H1 (cell line): ENCODE results near the gene NINJ2. TPM values are rescaled to one million over a fixed set of nuclear protein-coding genes. Genes with fewer than 3 reads are reported as not detected.

Experiments
- CTCF ChIA-PET: fragments of 300-600 bp; sonication (Branson Sonifier 250); formaldehyde crosslinking; loops from one replicate; lab custom pipeline; 2021; ENCODE audit not compliant: partially characterized antibody; lab: Charles Lee
- POLR2A ChIA-PET: fragments of 300-600 bp; sonication (Branson Sonifier 250); formaldehyde crosslinking; loops from one replicate; lab custom pipeline; 2021; ENCODE audit warnings: inconsistent platforms; ENCODE audit not compliant: partially characterized antibody; lab: Charles Lee
- DNase-seq, 2 experiments: peaks; one replicate each; pipeline versions ENCODE4 v3.0.0 to v3.0.0-alpha.2; 2010 to 2022; ENCODE audit warnings: low spot score in 2 of 2, low read depth in 1 of 2, mixed read lengths in 1 of 2
- FAIRE-seq: peaks from 2 replicates; lab custom pipeline; 2011; peaks lifted over from hg19 to GRCh38; lab: Jason Lieb, UNC
- H2AFZ ChIP-seq: 2 replicates; pipeline ENCODE4 v1.8.1; 2012; ENCODE audit warnings: low read length, inconsistent platforms
- H2AK5ac ChIP-seq: 2 replicates; pipeline ENCODE4 v1.6.1; 2013; ENCODE audit warnings: low read depth, low read length
- H2BK120ac ChIP-seq: replicated peaks from 2 replicates; pipeline ENCODE3; 2013; ENCODE audit warnings: low read depth, low read length, inconsistent platforms
- H2BK12ac ChIP-seq: 2 replicates; pipeline ENCODE4 v1.6.1; 2013; ENCODE audit warnings: low read depth, low read length
- H2BK15ac ChIP-seq: 2 replicates; pipeline ENCODE4 v1.6.1; 2013; ENCODE audit warnings: low read length
- H2BK20ac ChIP-seq: 2 replicates; pipeline ENCODE4 v1.6.1; 2013; ENCODE audit warnings: low read length
- H2BK5ac ChIP-seq: 2 replicates; pipeline ENCODE4 v1.6.1; 2013; ENCODE audit warnings: low read depth, low read length
- H3K14ac ChIP-seq: 2 replicates; pipeline ENCODE4 v1.6.1; 2013; ENCODE audit warnings: inconsistent platforms; ENCODE audit not compliant: insufficient read length
- H3K18ac ChIP-seq: 2 replicates; pipeline ENCODE4 v1.6.1; 2013; ENCODE audit warnings: low read length; ENCODE audit errors: extremely low read depth
- H3K23ac ChIP-seq: 2 replicates; pipeline ENCODE4 v1.6.1; 2013; ENCODE audit warnings: inconsistent platforms; ENCODE audit not compliant: insufficient read length
- H3K23me2 ChIP-seq: 2 replicates; pipeline ENCODE4 v1.6.1; 2013; ENCODE audit warnings: low read depth, low read length
- H3K27ac ChIP-seq: 2 replicates; pipeline ENCODE4 v1.6.1; 2011; ENCODE audit warnings: low read depth, low read length, inconsistent platforms
- H3K27me3 ChIP-seq, 4 experiments: replicated peaks in 1 of 4; 1 replicate in 1 of 4; 2 replicates in 3 of 4; pipeline versions ENCODE4 v1.6.1 to v1.8.1; 2011 to 2013; ENCODE audit warnings: low read length in 3 of 4, mild to moderate bottlenecking in 3 of 4, inconsistent platforms in 2 of 4, mixed read lengths in 2 of 4, moderate library complexity in 1 of 4; ENCODE audit not compliant: control insufficient read depth in 3 of 4, insufficient read depth in 3 of 4; ENCODE audit errors: extremely low read depth in 1 of 4
- H3K36me3 ChIP-seq, 4 experiments: 2 replicates each; pipeline versions ENCODE4 v1.6.1 to v1.8.1; 2011 to 2013; ENCODE audit warnings: mild to moderate bottlenecking in 4 of 4, low read length in 3 of 4, moderate library complexity in 2 of 4, control low read depth in 1 of 4, inconsistent platforms in 1 of 4; ENCODE audit not compliant: insufficient read depth in 4 of 4, control insufficient read depth in 2 of 4
- H3K4ac ChIP-seq: replicated peaks from 2 replicates; pipeline ENCODE3; 2013; ENCODE audit warnings: low read length, low read depth, mixed read lengths, inconsistent platforms; ENCODE audit not compliant: insufficient read length
- H3K4me1 ChIP-seq, 4 experiments: replicated peaks in 1 of 4; 1 replicate in 1 of 4; 2 replicates in 3 of 4; pipeline versions ENCODE4 v1.6.1 to v1.8.1; 2011 to 2013; ENCODE audit warnings: low read length in 3 of 4, inconsistent platforms in 2 of 4, mixed read lengths in 1 of 4; ENCODE audit not compliant: insufficient read depth in 4 of 4, control insufficient read depth in 3 of 4
- H3K4me2 ChIP-seq, 2 experiments: 2 replicates each; pipeline versions ENCODE4 v1.6.1 to v1.8.1; 2011 to 2013; ENCODE audit warnings: low read depth in 2 of 2, low read length in 2 of 2, control low read depth in 1 of 2, inconsistent platforms in 1 of 2, mild to moderate bottlenecking in 1 of 2; ENCODE audit not compliant: insufficient read depth in 1 of 2
- H3K4me3 ChIP-seq, 4 experiments: fragments of 200-600, 300-600 bp in 1 of 4; sonication (generic), shearing (Covaris generic), sonication (Bioruptor Twin) in 1 of 4; 2 replicates each; pipeline versions ENCODE4 v1.5.1 to v1.8.1; 2011 to 2016; ENCODE audit warnings: low read length in 4 of 4, low read depth in 3 of 4, control low read depth in 2 of 4, inconsistent platforms in 2 of 4, mild to moderate bottlenecking in 2 of 4, mixed read lengths in 1 of 4, moderate library complexity in 1 of 4; ENCODE audit not compliant: insufficient read depth in 2 of 4; ENCODE audit errors: extremely low read depth in 1 of 4
- H3K56ac ChIP-seq: replicated peaks from 2 replicates; pipeline ENCODE3; 2013; ENCODE audit warnings: low read depth, mild to moderate bottlenecking, mixed read lengths, low read length, inconsistent platforms; ENCODE audit not compliant: insufficient read length
- H3K79me1 ChIP-seq: 2 replicates; pipeline ENCODE4 v1.6.1; 2013; ENCODE audit warnings: low read depth, low read length, control low read depth
- H3K79me2 ChIP-seq, 2 experiments: 2 replicates each; pipeline versions ENCODE4 v1.6.1 to v1.8.1; 2012 to 2013; ENCODE audit warnings: low read length in 2 of 2, mild to moderate bottlenecking in 2 of 2, inconsistent platforms in 1 of 2; ENCODE audit not compliant: insufficient read depth in 2 of 2, control insufficient read depth in 1 of 2
- H3K9ac ChIP-seq, 4 experiments: replicated peaks in 1 of 4; 1 replicate in 1 of 4; 2 replicates in 3 of 4; pipeline versions ENCODE4 v1.6.1 to v1.8.1; 2011 to 2013; ENCODE audit warnings: low read depth in 3 of 4, low read length in 3 of 4, control low read depth in 2 of 4, mild to moderate bottlenecking in 2 of 4, moderate library complexity in 2 of 4, inconsistent platforms in 1 of 4; ENCODE audit errors: extremely low read depth in 1 of 4
- H3K9me3 ChIP-seq, 2 experiments: 2 replicates each; pipeline versions ENCODE4 v1.6.1 to v1.8.1; 2012 to 2013; ENCODE audit warnings: mild to moderate bottlenecking in 2 of 2, moderate library complexity in 2 of 2, control low read depth in 1 of 2, inconsistent platforms in 1 of 2, low read depth in 1 of 2, low read length in 1 of 2, mixed read lengths in 1 of 2; ENCODE audit not compliant: insufficient read depth in 2 of 2
- H4K20me1 ChIP-seq, 2 experiments: replicated peaks in 1 of 2; 2 replicates each; pipeline versions ENCODE3 to v1.8.1; 2011 to 2013; ENCODE audit warnings: inconsistent platforms in 2 of 2, low read length in 2 of 2, mild to moderate bottlenecking in 1 of 2; ENCODE audit not compliant: insufficient read depth in 2 of 2, control insufficient read depth in 1 of 2
- H4K5ac ChIP-seq: 2 replicates; pipeline ENCODE4 v1.6.1; 2013; ENCODE audit warnings: low read length, low read depth, mixed read lengths, inconsistent platforms; ENCODE audit not compliant: insufficient read length
- H4K8ac ChIP-seq: 2 replicates; pipeline ENCODE4 v1.8.0; 2013; ENCODE audit warnings: mild to moderate bottlenecking, moderate library complexity, low read length, inconsistent platforms; ENCODE audit not compliant: insufficient read depth; ENCODE audit errors: extremely low read depth
- H4K91ac ChIP-seq: replicated peaks from 2 replicates; pipeline ENCODE3; 2013; ENCODE audit warnings: low read length, mixed read lengths, inconsistent platforms; ENCODE audit not compliant: insufficient read length
- BACH1 ChIP-seq: IDR thresholded peaks from 2 replicates; pipeline ENCODE4 v1.6.1; 2012; ENCODE audit warnings: low read length, improper control_type of control experiment
- BCL11A ChIP-seq, 2 experiments: IDR thresholded peaks; one replicate each; pipeline ENCODE4 v1.6.1; 2011; ENCODE audit warnings: low read depth in 2 of 2, low read length in 2 of 2, mild to moderate bottlenecking in 2 of 2
- CHD1 ChIP-seq: IDR thresholded peaks from 2 replicates; pipeline ENCODE4 v1.6.1; 2012; ENCODE audit warnings: low read depth, low read length, improper control_type of control experiment
- E2F6 ChIP-seq: IDR thresholded peaks from 2 replicates; pipeline ENCODE4 v1.6.1; 2012; ENCODE audit warnings: inconsistent platforms
- HDAC6 ChIP-seq: IDR thresholded peaks from one replicate; pipeline ENCODE4 v1.7.1; 2012; ENCODE audit warnings: low read depth, mild to moderate bottlenecking, inconsistent platforms, low read length, moderate library complexity
- NRF1 ChIP-seq: IDR thresholded peaks from 2 replicates; pipeline ENCODE4 v1.6.1; 2011; ENCODE audit warnings: mild to moderate bottlenecking, low read depth, low read length, improper control_type of control experiment
- RXRA ChIP-seq: IDR thresholded peaks from 2 replicates; pipeline ENCODE4 v1.6.1; 2011; ENCODE audit warnings: low read depth, mild to moderate bottlenecking, low read length, moderate library complexity; ENCODE audit not compliant: insufficient read depth
- SIRT6 ChIP-seq: IDR thresholded peaks from one replicate; pipeline ENCODE4 v1.7.1; 2012; ENCODE audit warnings: low read length, inconsistent platforms
- SUZ12 ChIP-seq: fragments of 200-600 bp; sonication (generic); IDR thresholded peaks from 2 replicates; pipeline ENCODE4 v1.6.1; 2012; ENCODE audit warnings: mild to moderate bottlenecking, inconsistent platforms, low read length, moderate library complexity, mixed read lengths
- TEAD4 ChIP-seq: IDR thresholded peaks from 2 replicates; pipeline ENCODE4 v1.6.1; 2012; ENCODE audit warnings: low read depth, low read length, inconsistent platforms, mixed read lengths
- YY1 ChIP-seq: IDR thresholded peaks from 2 replicates; pipeline ENCODE4 v1.6.1; 2011; ENCODE audit warnings: low read depth, mild to moderate bottlenecking, low read length
- ZNF274 ChIP-seq: IDR thresholded peaks from 2 replicates; pipeline ENCODE4 v1.7.0; 2012; ENCODE audit warnings: low read length, borderline replicate concordance; ENCODE audit errors: extremely low read depth
- WGBS, 2 experiments: shearing (Covaris generic) in 1 of 2; methylation state at CpG; one replicate each; pipeline versions ENCODE4 v1.1.6 to v1.1.7; 2013 to 2015; ENCODE audit warnings: low lambda C conversion rate in 2 of 2, mixed read lengths in 2 of 2, inconsistent platforms in 1 of 2, low coverage in 1 of 2, missing lambda C conversion rate in 1 of 2; ENCODE audit not compliant: insufficient replicate concordance in 2 of 2, insufficient coverage in 1 of 2, insufficient read length in 1 of 2; ENCODE audit errors: extremely low coverage in 1 of 2, missing lambda C conversion rate in 1 of 2; 5-methylcytosine and 5-hydroxymethylcytosine counted together
- polyA plus RNA-seq, 7 experiments: library from polyadenylated mRNA; depleted of rRNA in 3 of 7; stranded (reverse) in 5 of 7; unstranded in 2 of 7; fragments of >200 nt in 5 of 7; fragments of 200-250 nt in 2 of 7; gene quantifications; 1 replicate in 5 of 7; 2 replicates in 1 of 7; 4 replicates in 1 of 7; pipeline versions ENCODE4 v1.2.1 to v1.2.3, GENCODE V29; 2011 to 2013; ENCODE audit warnings: missing spikeins in 2 of 7, mixed read lengths in 2 of 7
- total RNA-seq: library from RNA; stranded (reverse); fragmentation: NEBNext Ultra II Directional; extraction: Animal tissue kit (Norgen Biotek cat#: 25700); gene quantifications from 2 replicates; pipeline ENCODE4 v1.2.1, GENCODE V29; 2021

The NINJ2 gene
- total and polyA plus RNA-seq, 2 of the 8 experiments (the other 6 are each of a cell fraction or from before 2014, with no cell fraction given): 1.4 TPM; not detected in 1

GRCh38 chr12:553216-554000, 109.8 kb downstream of the NINJ2 start:
- no peak overlapping the region for H2BK15ac ChIP-seq
- H3K4ac ChIP-seq: no peak overlapping the region
- no peak overlapping the region for H2AK5ac ChIP-seq
- H4K91ac ChIP-seq: no peak overlapping the region
- no peak overlapping the region for H4K8ac ChIP-seq
- H3K4me1 ChIP-seq: no peaks in the 10 kb centered on the region
- H3K36me3 ChIP-seq: peaks cover 0 to 6% (median 0%) of the 10 kb centered on the region in 4 experiments; a peak in 1 of 8 replicates
- no peak overlapping the region for H3K23ac ChIP-seq
- H4K5ac ChIP-seq: no peak overlapping the region
- H4K20me1 ChIP-seq: no peaks in the 10 kb centered on the region
- no peak overlapping the region for H3K9ac ChIP-seq
- H2AFZ ChIP-seq: no peak overlapping the region
- TF ChIP-seq BCL11A (IDR thresholded peaks at IDR 0.05; ENCODE audit: low read depth in 2 of 2, low read length in 2 of 2) (no peak), E2F6 (no peak), NRF1 (no peak), CHD1 (no peak), ZNF274 (no peak), SIRT6 (no peak), YY1 (no peak), SUZ12 (no peak), BACH1 (no peak), TEAD4 (no peak), RXRA (no peak), HDAC6 (no peak)
- WGBS, 2 experiments: 92% methylated on average over 21 of the region's 23 CpGs; no CpG with 5 or more reads in 1 of the 2 experiments
- H3K23me2 ChIP-seq: no peaks in the 10 kb centered on the region
- no peaks in the 10 kb centered on the region for H3K79me1 ChIP-seq
- H3K27me3 ChIP-seq: no peaks in the 10 kb centered on the region
- CTCF ChIA-PET: interaction anchor here (1.3 kb wide), 1 partner anchor 105 kb away, joined by 3 read pairs; no protein-coding TSS in a partner anchor
- no peak overlapping the region for H2BK5ac ChIP-seq
- H3K18ac ChIP-seq: no peak overlapping the region
- H3K56ac ChIP-seq: no peak overlapping the region
- 0 out of 4 replicates have a peak, but pooled peaks cover 0 to 2% of the 10 kb centered on the region in 2 experiments for H3K9me3 ChIP-seq
- no peak overlapping the region for H3K27ac ChIP-seq
- H2BK12ac ChIP-seq: no peak overlapping the region
- no peak overlapping the region for H2BK20ac ChIP-seq
- H3K4me3 ChIP-seq: no peak overlapping the region
- H3K79me2 ChIP-seq: no peaks in the 10 kb centered on the region
- POLR2A ChIA-PET: no interaction called here
- FAIRE-seq (no peak), DNase-seq (no peak)
- no peak overlapping the region for H3K4me2 ChIP-seq
- H2BK120ac ChIP-seq: no peak overlapping the region
- no peak overlapping the region for H3K14ac ChIP-seq
